Measurements from ENCODE around the gene LRRTM4. TPM values are rescaled to one million over a fixed set of nuclear protein-coding genes. Genes with fewer than 3 reads are reported as not detected.

LRRTM4 gene
- total RNA-seq, 2 donors from 2014 or later = 7.0 to 21.1 TPM

- no peaks in the 10 kb centered on the region for H3K27me3 Mint-ChIP-seq (ENCODE audit: insufficient read depth)
Observed at GRCh38 chr2:76928026-76928425, 594.1 kb downstream of the LRRTM4 start.

GRCh38 chr2:76921006-76921405, 601.2 kb downstream of the LRRTM4 start:
- Histone ChIP-seq H3K9ac (ENCODE audit: extremely low read depth, low read length, poor library complexity, severe bottlenecking) (no peak overlapping the region), H3K9me3 (ENCODE audit: control insufficient read depth, low read length) (no peaks in the 10 kb centered on the region), H3K27ac (ENCODE audit: low read depth, low read length) (no peak overlapping the region), H3K27me3 (ENCODE audit: control insufficient read depth, insufficient read depth, low read length, poor library complexity, severe bottlenecking) (no peaks in the 10 kb centered on the region), H3K36me3 (ENCODE audit: control insufficient read depth, insufficient read depth, low read length) (no peaks in the 10 kb centered on the region), H3K4me1 (ENCODE audit: control insufficient read depth, insufficient read depth, low read length) (no peaks in the 10 kb centered on the region), H3K4me3 (ENCODE audit: low read length) (no peak overlapping the region)
- no peaks in the 10 kb centered on the region for H3K27me3 Mint-ChIP-seq (ENCODE audit: insufficient read depth)
- H3K36me3 Mint-ChIP-seq (ENCODE audit: low read depth) = no peaks in the 10 kb centered on the region
- H3K4me1 Mint-ChIP-seq = no peaks in the 10 kb centered on the region
- no peak for DNase-seq
- TF ChIP-seq CTCF (conservative IDR thresholded peaks at IDR 0.05) = no peak
- H3K9me3 Mint-ChIP-seq = no peaks in the 10 kb centered on the region
- H3K27ac Mint-ChIP-seq = no peak overlapping the region
- H3K4me3 Mint-ChIP-seq = no peak overlapping the region
- WGBS, 2 experiments (ENCODE audit: insufficient coverage in 1 of 2, insufficient read length in 1 of 2) = 60 to 86% methylated on average over 1 to 2 of the region's 2 CpGs

More at GRCh38 chr2:76928026-76928425, 594.1 kb downstream of the LRRTM4 start:
- H3K9me3 ChIP-seq (ENCODE audit: control insufficient read depth, low read length) = no peaks in the 10 kb centered on the region
- Mint-ChIP-seq H3K9me3 (no peaks in the 10 kb centered on the region), H3K4me3 (no peak overlapping the region), H3K4me1 (no peaks in the 10 kb centered on the region), H3K36me3 (ENCODE audit: low read depth) (no peaks in the 10 kb centered on the region), H3K27ac (no peak overlapping the region)
- H3K9ac ChIP-seq (ENCODE audit: extremely low read depth, low read length, poor library complexity, severe bottlenecking) = no peak overlapping the region
- DNase-seq = no peak
- no peak for TF ChIP-seq CTCF (conservative IDR thresholded peaks at IDR 0.05)
- no peak overlapping the region for H3K4me3 ChIP-seq (ENCODE audit: low read length)
- no peak overlapping the region for H3K27ac ChIP-seq (ENCODE audit: low read depth, low read length)
- H3K36me3 ChIP-seq (ENCODE audit: control insufficient read depth, insufficient read depth, low read length) = no peaks in the 10 kb centered on the region
- H3K4me1 ChIP-seq (ENCODE audit: control insufficient read depth, insufficient read depth, low read length) = no peaks in the 10 kb centered on the region
- H3K27me3 ChIP-seq (ENCODE audit: control insufficient read depth, insufficient read depth, low read length, poor library complexity, severe bottlenecking) = no peaks in the 10 kb centered on the region

GRCh38 chr2:76895469-76895868, 626.7 kb downstream of the LRRTM4 start:
- no peak overlapping the region for H3K27ac Mint-ChIP-seq
- Histone ChIP-seq H3K4me3 (ENCODE audit: low read length) (no peak overlapping the region), H3K4me1 (ENCODE audit: control insufficient read depth, insufficient read depth, low read length) (no peaks in the 10 kb centered on the region), H3K27me3 (ENCODE audit: control insufficient read depth, insufficient read depth, low read length, poor library complexity, severe bottlenecking) (no peaks in the 10 kb centered on the region), H3K9ac (ENCODE audit: extremely low read depth, low read length, poor library complexity, severe bottlenecking) (no peak overlapping the region), H3K36me3 (ENCODE audit: control insufficient read depth, insufficient read depth, low read length) (no peaks in the 10 kb centered on the region), H3K27ac (ENCODE audit: low read depth, low read length) (no peak overlapping the region), H3K9me3 (ENCODE audit: control insufficient read depth, low read length) (no peaks in the 10 kb centered on the region)
- no peaks in the 10 kb centered on the region for H3K4me1 Mint-ChIP-seq
- H3K36me3 Mint-ChIP-seq (ENCODE audit: low read depth) = no peaks in the 10 kb centered on the region
- 96 to 98% methylated on average over 6 of the region's 6 CpGs for WGBS, 2 experiments (ENCODE audit: insufficient coverage in 1 of 2, insufficient read length in 1 of 2)
- no peak overlapping the region for H3K4me3 Mint-ChIP-seq
- DNase-seq = no peak
- TF ChIP-seq CTCF (conservative IDR thresholded peaks at IDR 0.05) = no peak
- no peaks in the 10 kb centered on the region for H3K27me3 Mint-ChIP-seq (ENCODE audit: insufficient read depth)
- H3K9me3 Mint-ChIP-seq = no peaks in the 10 kb centered on the region

All from endodermal cell (in vitro differentiated cells).